Activated CD4-positive, alpha-beta T cell treated with anti-CD3 and anti-CD28 coated beads, Interleukin-2, amount 50 U/mL, for 16 hours (primary cell): Measurements from ENCODE around the gene PLEKHG4.

Source experiments
- DNase-seq: peaks from one replicate; pipeline ENCODE4 v3.0.0-alpha.2; 2020

Gene PLEKHG4

DNA sequence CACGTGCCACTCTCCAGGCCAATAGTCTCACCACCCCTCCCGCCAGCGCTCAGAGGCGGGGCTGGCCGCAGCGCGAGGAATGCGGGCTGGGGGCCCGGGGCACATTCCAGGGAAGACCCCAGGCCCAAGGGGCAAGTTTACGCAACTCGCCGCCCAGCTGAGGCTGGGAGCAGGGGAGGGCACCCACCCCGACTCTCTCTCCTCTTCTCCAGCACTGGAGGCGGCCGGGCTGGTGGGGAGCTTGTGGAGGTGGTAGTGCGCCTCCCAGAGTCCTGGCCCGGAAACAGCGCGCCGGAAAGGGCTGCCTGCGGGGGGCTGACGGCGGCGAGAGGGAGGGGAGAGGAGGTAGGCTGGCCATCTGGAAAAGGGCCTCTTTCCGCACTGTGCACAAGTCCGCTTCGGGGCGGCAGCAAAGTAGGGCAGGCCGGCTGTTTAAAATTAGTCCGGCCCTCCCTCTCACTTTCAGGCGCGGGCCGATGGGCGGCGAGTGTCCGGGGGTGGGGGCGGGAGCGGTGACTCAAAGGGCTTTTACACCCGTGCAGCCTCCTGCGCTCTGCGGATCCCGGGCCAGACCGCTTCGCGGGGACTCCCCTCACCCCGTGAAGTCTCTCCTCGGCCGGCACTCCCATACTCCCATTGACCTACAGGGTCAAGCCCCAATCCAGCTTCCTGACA lies 33.1 kb upstream of the PLEKHG4 start:
- peak; percentile 60 for DNase-seq

DNA sequence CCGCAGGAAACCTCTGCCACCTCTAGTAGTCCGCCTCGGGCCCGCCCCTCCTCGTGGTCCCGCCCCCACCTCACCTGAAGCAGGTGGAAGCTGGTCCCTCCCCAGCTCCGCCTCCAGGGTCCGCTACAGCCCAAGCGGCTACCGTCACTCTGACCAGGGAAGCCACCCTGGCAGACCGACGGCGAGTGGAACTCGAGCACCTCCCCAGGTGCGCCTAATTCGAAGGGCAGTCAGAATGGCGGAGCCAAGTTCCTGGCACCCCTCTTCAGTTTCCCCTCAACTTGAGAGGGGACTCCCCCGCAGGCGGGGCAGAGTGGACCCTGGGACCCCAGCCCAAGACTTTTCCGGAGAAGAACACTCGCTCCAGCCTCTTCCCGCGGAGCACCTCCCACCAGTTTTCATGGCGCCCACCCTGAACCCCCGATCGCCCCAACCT lies 32.6 kb upstream of the PLEKHG4 start:
- DNase-seq: no peak

DNA sequence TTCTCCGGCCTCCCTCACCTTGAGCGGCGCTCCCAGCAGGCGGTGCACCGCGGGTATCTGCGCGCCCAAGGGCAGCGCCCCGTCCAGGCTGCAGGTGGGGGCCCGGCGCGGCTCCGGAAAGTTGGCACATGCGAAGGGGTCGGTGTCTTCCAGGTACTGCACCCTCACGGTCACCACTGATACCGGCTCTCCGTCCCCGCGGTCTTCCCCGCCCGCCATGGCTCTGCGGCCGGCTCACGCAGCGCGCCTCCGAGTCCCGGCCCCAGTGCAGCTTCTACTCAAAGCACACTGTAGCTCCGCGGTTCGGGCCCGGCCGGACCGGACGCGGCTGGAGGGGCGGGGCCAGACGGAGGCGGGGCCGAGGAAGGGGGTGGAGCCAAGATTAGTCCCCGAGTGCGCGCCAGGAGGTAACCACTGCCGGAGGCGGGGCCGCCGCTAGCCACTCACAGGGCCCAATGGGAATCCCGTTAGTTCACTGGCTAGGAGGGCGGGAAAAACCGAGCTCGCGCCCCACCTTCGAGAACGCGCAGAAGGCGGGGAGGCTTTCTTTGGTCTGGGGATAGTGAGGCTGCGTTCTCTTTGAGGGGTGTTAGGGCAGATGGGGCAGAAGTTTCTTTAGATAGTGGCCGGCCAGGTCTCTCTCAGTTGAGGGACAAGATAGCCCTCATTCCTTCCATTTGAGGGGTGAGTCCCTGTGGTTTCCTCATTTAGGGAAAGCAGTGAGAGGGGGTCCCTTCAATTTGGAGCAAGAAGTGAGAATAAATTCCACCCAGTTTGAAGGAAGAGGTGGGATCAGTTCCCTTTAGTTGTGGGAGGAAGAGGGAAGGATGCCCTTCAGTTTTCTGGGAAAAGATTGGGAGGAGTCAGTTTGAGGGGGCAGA lies 31.9 kb upstream of the PLEKHG4 start, which contains the start of gene FHOD1:
FHOD1 (minus strand) TSS at position 290 of the 881 bp plus-strand sequence; CDS start at position 219, 71 bp downstream.
- peak; percentile 99 for DNase-seq

DNA sequence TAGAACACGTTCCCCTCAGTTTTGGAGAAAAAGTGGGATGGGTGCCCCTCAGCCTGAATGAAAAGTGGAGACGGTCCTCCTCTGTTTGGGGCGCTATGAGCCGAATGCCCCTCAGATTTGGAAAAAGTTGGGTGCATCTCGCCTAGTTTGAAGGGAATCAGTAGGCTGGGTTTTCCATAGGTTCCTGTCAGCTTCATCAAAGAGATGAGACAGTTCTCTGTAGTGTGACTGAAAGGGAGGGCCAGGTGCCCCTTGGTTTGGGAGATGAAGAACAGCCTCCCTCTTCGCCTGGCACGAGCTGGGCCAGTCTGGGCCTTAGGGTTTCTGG lies 31.3 kb upstream of the PLEKHG4 start:
- DNase-seq: no peak

DNA sequence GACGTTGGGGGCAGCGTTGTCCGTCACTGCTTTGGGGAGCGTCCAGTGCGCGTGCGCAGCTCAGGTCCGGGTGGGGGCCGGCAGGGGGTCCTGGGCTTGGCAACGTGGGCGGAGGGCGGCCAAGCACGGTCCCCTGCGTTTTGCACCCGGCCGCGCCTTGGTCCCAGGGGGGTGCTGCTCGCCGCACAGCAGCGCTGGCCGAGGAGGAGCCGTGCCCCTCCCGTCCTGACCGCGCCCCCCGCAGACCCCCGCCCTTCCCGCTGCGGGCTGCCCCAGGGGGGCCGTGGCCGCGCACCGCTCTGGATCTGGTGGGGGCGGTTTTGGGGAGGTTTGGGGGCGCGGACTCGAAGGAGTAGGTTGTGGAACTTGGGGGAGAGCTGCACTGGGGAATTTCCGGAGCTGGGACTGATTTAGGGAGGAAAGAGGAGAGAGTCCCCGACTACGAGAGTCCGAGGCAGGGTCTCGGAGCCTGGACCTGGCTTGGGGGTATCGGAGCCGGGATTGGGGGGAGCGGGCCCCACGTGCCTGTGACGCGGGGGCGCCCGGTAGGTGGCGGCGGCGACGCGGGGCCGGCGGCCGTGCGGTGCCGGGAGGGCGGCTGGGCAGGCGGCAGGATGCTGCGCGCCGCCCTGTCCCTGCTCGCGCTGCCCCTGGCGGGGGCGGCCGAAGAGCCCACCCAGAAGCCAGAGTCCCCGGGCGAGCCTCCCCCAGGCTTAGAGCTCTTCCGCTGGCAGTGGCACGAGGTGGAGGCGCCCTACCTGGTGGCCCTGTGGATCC lies 30.7 kb upstream of the PLEKHG4 start, which contains the start of gene SLC9A5:
SLC9A5 (plus strand) TSS at position 579 of the 777 bp plus-strand sequence; CDS start at position 615, 36 bp downstream.
- DNase-seq: peak; percentile 24

DNA sequence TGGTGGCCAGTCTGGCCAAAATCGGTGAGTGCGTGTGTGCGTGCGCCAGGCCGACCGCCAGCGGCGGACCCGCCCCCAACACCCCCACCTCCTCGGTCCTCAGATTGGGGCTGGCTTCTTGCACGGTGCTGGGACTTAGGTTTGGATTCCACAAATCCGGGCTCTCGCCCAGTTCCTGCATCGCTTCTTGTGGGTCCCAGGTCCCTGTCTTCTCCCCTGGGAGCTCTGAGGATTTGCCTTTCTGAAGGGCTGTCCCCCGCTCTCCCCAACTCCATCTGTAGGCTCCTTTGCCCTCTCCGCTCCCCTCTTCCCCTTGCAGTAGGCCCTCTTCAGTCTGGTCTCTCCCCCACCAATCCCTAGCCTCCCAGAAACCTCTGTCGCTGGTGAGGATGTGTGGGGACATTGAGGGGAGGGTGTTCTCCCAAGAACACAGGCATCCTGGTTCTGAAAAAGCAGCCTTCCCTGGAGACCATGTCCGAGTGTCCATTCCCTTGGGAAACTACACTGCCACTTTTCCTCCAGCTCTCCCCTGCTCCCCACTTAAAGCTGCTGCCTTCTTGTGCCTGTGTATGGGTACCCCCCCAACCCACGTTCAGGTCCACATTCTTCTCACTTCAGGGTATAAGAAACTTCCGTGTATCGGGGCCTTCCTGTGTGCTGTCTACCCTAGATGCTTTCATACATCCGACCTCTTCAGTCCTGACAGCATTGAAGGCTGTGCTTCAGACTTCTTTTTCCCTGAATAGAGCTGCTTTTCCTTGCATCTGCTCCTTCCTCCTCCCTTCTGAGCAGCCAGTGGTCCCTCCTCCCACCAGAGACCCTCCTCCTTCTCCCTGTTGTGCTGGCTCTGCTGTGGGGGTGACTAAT lies 29.9 kb upstream of the PLEKHG4 start:
- no peak for DNase-seq

DNA sequence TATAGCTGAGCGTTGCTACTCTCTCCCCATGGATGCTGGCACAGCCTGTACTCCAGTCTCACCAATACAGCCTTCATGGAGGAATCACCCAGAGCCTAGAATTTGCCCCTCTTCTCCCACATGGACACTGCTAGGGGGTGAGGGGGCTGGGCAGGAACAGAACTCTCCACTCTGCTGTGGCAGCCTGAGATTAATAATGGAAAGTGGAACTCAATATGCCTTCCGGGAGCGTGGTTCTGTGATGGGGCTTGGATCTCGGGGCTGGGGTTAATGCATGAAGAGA lies 29.3 kb upstream of the PLEKHG4 start:
- no peak for DNase-seq

DNA sequence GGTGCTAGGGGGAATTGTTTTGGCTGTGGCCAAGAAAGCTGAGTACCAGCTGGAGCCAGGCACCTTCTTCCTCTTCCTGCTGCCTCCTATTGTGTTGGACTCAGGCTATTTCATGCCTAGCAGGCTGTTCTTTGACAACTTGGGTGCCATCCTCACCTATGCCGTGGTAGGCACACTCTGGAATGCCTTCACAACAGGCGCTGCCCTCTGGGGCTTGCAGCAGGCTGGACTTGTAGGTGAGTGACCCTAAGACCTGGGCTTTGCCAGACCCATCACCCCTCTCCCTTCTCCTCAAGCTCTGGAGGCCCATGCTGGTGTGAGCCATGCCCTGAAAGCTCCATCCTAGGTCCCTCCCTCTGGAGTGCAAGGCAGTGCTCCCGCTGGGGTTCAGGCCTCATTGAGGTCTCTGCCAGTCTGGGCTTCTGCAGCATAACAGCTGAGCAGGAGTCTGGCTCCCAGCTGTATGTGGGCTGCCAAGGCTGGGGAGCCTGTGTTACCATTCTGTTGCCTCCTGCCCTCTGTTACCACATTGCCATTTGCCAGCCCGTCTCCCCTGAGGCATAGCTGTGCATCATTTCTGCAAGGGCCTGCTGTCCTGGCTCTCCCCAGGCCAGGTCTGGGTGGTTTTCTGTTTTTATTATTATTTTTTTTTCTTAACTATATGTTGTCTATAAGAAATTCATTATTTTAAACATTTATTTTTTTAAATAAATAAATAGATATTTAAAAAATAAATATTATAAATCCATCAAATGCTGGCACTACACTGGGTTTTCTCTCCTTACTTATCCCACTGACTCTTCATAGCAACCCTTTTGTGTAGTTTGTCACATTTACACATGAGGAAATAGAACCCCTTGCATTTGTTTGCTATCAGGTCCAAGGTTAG lies 26.5 kb upstream of the PLEKHG4 start:
- no peak for DNase-seq

DNA sequence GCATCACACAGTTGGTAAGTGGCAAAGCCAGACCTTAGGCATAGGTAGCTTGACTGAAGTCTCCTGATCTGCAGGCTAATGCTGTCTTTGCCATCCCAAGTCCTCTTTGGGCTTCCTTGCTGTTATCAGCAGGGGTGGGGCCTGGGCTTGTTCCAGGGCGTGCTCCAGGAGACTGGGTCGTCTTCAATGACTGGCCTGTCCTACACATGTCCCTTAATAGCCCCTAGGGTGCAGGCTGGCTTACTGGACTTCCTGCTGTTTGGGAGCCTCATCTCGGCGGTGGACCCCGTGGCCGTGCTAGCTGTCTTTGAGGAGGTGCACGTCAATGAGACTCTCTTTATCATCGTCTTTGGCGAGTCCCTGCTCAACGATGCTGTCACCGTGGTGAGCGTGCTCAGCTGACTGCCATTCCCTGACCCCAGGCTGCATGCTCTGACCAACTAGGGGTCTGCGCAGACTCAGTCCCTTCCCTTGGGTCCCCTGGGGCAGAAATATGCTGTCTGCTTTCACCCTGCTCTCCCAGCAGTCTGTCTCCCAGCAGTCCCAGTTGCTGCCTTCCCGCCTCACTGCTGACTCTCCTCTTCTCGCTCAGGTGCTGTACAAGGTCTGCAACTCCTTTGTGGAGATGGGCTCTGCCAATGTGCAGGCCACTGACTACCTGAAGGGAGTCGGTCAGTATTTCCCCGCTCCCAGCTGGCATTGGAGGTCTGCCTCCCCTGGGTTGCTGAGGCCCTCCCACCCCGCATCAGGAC lies 24.4 kb upstream of the PLEKHG4 start:
- no peak for DNase-seq

DNA sequence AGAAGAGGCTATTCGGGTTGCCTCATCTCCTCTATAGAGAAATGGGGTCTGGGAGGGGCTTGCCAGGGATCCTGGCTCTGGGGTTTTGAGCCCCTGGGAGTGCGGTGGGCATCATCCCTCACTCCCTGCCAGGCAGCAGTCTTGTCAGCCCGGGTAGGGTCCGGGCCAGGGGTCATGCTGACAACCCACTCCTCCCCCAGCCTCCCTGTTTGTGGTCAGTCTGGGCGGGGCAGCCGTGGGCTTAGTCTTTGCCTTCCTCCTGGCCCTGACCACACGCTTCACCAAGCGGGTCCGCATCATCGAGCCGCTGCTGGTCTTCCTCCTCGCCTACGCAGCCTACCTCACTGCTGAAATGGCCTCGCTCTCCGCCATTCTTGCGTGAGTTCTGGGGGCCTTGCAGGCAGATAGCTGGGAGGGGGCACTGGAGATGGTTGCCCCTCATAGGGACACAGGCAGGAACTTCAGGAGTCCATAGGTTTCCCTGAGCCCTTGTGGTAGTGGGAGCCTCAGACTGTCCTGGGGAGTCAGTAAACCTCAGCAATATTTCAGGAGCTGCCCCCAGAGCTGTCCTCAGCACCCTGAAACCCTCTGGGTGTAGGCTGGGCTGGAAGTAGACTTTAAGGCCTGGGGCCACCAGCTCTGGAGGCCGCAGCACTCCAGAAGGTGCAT lies 23.6 kb upstream of the PLEKHG4 start:
- no peak for DNase-seq

DNA sequence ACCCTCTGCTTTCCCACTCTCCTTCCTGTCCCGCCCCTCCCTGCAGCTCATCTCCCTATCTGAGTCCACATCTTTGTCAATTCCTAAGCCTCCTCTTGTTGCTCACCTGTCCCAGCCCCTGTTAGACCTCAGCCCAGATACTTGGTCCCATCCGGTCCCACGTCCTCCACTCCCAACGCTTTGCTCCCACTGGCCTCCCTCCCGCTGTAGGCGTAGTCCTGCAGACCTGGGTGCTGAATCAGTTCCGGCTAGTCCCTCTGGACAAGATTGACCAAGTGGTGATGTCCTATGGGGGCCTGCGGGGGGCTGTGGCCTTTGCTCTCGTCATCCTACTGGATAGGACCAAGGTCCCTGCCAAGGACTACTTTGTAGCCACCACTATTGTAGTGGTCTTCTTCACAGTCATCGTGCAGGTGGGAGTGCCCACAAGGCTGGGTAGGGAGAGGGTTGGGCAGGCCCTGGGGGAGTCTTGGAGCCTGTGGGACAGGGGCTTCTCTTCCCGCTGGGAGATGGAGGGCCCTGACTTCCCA lies 22.6 kb upstream of the PLEKHG4 start:
- no peak for DNase-seq

DNA sequence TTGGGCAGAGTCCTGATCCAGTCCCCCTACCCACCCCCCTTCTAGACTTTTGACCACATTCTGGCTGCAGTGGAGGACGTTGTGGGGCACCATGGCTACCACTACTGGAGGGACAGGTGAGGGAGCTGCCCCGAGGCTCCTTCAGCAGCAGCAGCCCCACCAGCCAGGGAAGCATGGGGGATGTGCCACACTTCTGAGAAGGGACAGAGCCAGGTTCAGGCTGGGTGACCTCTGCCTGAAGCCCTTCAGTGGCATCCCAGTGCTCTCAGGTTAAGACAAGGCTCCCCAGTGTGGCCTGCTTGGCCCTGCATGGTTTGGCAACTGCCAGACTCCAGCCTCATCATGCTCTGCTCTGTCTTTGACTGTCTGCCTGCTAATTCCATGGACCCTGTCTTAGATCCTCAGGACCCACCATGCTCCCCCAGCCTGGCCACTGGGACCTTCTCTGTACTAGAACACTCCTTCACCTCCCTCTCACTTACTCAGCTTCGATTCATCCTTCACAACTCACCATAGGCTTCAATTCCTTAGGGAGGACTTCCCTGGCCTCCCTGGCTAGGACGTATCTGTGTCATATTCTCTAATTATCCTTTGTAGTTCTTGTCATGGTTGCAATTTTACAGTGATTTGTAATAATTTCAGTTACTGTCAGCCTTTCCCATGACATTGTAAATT lies 21.7 kb upstream of the PLEKHG4 start:
- no peak for DNase-seq

DNA sequence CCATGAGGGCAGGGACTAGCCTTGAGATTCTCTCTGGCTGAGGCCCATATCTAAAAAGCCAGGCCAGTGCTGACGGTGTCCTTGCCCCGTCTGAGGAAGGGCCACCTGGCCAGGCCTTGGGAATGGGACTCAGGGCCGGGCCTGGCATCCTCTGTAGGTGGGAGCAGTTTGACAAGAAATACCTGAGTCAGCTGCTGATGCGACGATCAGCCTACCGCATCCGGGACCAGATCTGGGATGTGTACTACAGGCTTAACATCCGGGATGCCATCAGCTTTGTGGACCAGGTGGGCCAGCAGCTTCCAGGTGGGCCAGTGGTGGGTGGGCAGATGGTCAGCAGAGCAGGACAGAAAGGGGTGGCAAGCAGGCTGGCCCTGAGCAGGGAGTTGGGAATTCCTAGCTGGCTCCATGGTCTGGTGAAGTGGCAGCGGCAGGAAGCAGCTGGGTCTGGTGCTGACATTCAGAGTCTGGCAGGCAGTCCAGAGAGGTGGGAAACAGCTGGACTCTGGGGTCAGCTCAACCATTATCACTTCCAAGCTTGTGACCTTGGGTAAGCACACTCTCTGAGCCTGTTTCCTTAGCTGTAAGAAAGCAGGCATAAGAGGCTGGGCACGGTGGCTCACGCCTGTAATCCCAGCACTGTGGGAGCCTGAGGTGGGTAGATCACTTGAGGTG lies 21.0 kb upstream of the PLEKHG4 start:
- DNase-seq: no peak

DNA sequence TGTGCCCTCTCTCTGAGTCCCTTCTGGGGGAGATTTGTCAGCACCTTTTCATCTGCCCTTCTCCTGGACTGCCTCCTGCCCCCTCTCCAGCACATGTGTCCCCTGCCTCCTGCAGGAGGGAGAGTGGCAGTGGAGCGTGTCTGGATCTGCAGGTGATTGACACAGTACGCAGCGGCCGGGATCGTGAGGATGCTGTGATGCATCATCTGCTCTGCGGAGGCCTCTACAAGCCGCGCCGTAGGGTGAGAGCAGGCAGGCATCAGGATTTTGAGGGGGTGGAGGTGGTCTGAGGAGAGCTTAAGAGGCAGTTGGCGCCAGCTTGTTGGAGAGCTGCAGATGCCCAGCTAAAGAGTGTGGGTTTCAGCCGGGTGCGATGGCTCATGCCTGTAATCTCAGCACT lies 19.6 kb upstream of the PLEKHG4 start:
- DNase-seq: no peak

DNA sequence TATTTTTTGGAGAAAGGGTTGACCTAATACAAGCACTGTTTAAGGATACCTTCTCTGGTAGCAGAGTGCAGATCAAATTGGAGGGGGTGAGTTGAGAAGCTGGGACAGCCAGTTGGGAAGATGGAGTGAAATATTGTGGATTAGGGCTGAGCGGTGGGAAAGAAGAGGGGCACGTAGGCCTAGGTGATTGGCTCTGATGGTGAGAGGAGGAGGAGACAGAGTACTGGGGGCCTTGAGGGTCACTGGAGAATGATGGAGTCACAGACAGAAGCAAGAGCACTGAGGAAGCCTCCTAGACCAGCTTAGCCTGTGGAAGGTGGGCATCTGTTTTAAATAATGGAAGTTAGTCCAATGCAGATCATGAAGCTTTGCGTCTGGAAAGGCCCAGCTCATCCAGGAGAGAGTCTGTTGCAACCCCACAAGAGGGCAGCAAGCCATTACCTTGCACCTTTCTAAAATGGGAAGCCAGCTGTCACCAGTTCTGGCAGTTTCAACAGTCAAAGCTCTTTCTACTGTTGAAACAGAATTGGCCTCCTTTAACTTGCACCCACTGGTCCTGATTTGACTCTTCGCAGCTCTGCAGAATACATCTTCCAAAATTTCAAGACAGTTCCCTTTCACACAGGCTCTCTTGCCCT lies 18.8 kb upstream of the PLEKHG4 start:
- DNase-seq: peak; percentile 50

DNA sequence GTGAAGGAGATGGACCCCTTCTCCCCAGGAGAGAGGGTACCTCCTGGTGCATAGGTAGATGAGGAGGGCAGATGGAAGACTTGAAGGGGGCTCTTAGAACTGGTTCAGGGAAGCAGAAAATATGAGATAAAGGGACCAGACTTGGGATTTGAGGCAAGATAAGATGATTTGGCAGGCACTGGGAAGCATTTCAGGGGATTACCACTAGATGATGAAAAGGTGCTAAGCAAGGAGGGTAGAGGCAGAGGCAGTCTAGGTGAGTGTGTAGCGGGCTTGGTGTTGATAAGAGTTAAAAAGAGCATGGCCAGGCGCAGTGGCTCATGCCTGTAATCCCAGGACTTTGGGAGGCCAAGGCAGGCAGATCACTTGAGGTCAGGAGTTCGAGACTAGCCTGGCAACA lies 16.1 kb upstream of the PLEKHG4 start:
- DNase-seq: no peak

DNA sequence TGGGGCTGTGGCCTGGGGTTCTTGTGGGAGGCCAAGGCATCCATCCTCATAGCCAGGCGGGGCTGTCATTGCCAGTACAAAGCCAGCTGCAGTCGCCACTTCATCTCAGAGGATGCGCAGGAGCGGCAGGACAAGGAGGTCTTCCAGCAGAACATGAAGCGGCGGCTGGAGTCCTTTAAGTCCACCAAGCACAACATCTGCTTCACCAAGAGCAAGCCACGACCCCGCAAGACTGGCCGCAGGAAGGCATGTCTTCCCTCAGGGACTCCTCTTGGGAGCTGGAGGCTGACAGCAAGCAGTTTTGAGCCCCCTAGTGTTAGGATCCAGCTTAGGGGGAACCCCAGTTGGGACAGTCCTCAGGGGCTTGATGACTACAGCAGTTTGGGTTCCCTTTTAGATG lies 15.1 kb upstream of the PLEKHG4 start:
- no peak for DNase-seq

DNA sequence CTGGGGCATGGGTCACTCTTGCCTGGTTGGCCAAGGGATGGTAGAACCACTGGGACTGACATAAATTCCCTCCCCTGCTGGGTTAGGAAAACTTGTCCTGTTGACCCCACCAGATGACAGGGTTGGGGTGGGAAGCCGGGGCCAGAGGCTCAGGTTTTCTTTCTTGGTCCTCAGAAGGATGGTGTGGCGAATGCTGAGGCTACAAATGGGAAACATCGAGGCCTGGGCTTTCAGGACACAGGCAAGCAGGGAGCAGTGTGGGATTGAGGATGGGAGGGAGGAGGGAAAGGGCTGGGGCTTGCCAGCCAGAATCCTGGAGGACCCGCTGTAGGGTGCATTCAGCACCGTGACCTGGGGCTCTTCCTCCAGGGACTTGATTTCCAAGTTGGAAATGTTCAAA lies 14.5 kb upstream of the PLEKHG4 start:
- no peak for DNase-seq
